HG02885 (cell line): ENCODE measurements around the gene ISG15.
"Not testable (repeated sequence)": the region's sequence is repeated elsewhere in the genome, so short reads cannot be mapped to it uniquely, and the experiment has no call there.

Experiments
- ATAC-seq: cut with Tn5 transposase; IDR thresholded peaks from one replicate; pipeline ENCODE4 v1.9.1; 2021; ENCODE audit warnings: mild to moderate bottlenecking; ENCODE audit not compliant: unreplicated experiment, poor library complexity

ISG15 gene

DNA sequence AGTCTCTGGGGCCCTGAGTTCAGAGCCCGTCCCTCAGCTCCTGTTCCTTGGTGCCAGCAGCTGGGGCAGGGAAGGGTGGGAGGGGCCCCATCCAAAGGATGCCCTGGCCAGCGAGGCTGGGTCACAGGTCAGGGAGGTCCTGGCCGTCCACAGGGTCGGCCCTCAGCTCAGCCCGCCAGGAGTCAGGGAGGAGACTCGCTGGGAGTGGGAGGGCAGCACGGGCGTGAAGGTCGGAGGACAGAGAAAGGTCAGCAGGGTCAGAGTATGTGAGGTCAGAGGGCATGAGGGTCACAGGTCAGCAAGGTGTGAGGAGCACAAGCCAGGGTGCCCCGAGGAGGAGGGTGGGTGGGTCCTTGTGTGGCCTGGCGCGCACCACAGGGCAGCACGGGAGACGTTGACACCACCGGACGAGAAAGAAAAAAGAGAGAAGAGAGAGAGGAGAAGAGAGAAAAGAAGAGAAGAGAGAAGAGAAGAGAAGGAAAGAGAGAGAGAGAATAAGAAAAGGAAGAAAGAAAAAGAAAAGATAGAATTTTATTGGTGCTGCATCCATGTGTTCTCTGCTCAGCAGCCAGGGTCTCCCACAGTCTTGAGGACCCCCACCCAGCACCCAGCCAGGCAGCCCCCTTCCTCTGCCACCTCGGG lies 38.5 kb upstream of the ISG15 start:
- no peak for ATAC-seq

DNA sequence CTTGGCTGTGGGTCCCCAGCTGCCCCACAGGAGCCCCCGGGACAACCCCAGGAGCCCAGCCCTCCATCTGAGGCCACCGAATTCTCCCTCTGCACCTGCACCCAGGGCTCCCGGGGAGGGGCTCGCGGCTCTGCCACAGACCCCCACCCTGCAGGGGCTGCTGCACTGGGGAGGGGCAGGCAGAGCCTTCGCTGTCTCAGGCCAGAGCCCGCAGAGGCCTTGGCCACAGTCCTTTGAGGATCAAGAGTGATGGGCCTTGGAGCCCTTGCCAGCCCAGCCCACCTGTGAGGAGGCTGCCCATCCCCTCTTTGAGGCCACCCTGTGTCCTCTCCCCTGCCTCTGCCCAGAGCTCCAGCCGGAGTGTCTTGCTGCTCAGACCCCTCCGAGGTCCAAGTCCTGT lies 37.9 kb upstream of the ISG15 start:
- ATAC-seq, result no peak

DNA sequence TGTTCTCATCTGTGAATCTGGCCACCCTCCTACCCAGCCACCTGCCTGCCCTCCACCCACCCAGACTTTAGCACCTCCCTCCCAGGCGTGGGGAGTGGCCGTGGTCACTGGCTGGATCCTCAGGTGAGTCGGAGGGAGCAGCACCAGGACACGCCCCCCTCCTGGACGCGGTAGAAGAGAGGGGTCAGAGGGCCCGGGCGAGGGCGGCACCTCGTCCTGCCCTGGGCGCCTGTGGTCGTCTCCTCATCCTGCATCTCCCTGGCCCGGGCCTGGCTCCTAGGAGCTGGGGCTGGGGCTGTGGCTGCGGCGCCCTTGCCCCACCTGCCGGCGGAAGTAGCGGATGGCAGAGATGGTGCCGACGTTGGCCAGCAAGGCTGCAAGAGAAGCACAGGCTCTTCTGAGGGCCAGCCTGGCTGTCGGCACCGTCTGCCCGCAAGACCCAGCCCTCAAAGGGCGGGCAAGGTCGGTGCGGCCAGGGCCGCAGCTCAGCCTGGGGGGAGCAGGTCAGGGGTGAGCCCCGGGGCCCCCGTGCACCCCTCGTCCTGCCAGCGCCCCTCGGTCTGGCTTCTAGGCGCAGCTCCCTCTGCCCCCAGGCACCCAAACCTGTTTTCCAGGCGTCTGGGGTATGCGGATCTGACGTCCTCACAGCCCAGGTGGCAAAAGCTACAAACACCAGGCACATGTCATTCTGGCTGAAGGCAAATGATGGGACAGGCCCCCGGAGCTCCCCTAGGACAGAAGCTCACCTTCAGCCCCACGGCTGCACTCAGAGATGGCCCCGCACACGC lies 37.2 kb upstream of the ISG15 start:
- ATAC-seq, result no peak

DNA sequence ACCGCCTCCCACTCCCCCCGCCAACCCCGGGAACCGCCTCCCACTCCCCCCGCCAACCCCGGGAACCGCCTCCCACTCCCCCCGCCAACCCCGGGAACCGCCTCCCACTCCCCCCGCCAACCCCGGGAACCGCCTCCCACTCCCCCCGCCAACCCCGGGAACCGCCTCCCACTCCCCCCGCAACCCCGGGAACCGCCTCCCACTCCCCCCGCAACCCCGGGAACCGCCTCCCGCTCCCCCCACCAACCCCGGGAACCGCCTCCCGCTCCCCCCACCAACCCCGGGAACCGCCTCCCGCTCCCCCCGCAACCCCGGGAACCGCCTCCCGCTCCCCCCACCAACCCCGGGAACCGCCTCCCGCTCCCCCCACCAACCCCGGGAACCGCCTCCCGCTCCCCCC lies 36.5 kb upstream of the ISG15 start:
- ATAC-seq, result not testable (repeated sequence)

DNA sequence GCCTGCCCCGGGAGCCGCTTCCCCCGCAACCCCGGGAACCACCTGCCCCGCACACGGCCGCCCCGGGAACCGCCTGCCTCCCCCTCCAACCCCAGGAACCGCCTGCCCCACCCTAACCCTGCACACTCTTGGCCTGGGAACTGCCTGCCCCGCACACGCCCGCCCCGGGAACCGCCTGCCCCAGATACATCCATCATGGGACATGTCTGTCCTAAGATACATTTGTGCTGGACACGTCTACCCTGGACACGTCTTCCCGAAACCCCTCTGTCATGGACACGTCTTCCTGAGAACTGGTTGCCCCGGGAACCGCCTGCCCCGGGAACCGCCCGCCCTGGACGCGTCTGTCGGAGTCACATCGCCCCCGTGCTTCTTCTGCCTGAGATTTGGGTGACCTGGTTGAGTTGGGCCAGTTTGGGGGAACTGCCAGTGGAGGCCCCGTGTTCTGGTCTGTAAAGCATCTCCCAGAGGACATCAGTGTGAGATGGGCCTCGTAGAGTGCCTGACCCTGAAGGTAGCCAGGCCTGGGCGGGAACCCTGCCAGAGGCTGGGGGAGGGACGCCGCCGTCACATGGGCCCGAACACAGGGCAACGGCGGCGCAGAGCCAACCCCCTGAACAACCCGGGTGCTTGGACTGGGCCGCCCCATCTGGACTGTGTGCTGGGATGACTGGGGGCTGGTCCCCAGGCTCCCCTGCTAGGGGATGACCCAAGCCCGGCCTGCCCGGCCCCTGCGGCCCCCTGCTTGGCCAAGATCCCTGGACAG lies 35.0 kb upstream of the ISG15 start:
- no peak for ATAC-seq

DNA sequence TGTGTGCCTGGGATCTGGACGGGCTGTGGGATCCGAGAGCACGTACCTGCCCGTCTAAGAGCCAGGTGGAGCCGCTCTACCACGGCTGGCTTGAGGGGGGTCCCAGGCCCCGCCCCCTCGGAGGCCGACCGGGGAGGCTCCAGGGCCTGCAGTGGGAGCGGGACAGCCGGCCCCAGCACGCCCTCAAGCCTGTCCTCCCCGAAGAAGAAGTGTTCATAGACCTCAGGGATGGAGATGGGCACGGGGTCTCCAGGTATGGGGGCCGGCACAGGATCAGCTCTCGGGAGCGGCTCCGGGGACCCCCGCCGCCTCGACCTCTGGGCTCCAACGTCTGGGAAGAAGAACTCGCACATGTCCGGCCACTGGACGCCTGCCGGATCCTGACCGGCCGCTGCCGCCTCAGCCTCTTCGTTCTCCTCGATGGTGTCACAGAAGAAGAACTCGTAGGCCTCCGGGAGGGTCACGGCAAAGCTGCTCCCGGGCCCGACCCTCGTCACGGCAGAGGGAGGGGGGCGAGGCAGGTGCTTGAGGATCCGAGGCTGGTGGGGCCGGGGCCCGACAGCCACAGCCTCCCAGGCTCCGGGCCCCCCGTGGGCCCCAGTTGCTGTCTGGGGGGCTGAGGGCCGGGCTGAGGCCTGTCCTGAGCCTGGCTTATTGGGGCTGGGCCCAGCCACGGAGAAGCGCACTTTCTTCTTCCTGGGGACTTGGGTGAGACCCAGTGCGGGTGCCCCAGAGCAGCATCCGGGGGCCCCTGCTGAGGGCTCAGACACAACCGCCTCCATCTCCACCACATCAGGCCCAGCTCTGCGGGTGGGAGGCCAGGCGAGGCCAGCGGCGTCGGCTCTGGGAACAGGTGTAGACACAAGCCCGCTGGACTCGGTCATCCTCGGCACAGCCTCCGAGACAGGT lies 34.2 kb upstream of the ISG15 start:
- no peak for ATAC-seq

DNA sequence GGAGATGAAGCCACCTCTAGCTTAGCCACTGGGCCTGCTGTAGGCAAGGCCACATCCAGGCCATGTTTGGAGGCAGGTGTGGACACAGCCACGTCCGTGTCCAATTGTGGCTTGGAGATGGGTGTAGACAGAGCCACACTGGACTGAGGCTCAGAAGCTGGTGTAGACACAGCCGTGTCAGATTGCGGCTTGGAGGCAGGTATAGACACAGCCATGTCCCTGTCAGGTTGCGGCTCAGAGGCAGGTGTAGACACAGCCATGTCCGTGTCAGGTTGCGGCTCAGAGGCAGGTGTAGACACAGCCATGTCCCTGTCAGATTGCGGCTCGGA lies 33.6 kb upstream of the ISG15 start:
- no peak for ATAC-seq

DNA sequence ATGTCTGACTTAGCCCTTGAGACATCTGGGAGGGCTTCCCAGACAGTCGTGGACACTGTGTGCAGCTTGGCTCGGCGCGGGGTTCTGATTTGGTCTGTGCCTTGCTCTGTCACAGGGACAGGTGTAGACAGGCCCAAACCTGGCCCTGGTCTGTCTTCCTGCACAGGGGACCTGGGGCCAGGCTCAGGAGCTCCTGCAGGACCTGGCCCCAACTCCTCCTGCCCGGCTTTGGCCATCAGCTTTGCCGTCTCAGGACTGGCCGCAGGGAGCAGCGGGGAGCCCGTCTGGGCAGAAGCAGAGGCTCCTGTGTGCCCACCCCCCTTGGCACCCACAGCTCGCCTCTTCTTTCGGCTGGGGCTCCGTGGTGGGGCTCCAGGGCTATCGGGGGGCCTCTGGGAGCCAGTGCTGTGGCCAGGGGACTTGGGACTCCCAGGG lies 33.1 kb upstream of the ISG15 start:
- ATAC-seq, result no peak

DNA sequence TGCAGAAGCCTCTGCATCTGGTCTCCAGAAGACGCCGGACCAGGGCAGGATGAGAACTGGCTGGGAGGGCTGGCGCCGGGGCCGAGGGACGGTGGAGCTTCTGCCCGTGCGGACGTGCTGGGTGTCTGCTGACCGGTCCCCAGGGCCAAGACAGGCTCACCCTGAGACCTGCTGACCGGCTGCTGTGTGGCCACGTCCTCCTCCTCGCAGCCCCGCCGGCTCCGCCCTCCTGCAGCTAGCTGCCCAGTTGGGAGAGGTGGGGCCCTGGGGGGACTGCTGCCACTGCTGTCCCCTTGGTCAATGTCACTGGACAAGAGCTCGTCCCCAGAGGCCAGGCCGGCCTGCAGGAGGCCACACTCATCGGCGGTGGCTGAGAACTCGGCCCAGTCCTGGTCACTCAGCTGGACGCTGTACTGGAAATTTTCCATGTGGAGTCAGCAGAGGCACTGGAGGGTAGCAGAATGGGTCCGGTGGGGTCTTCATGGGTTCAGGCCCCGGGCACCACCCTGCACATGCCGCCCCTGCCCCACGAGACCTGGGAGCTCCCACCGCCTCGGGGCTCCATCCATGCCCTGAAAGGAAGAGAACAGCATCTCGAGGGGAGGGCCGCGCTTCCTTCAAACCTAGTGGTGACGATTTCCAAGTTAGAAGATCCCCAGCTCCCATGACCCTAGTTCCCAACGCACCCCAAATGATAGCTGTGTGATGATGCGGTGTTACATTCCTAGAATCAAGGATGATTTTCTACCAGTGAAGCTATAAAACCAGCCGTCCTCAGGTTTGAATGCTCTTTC lies 32.5 kb upstream of the ISG15 start:
- no peak for ATAC-seq

DNA sequence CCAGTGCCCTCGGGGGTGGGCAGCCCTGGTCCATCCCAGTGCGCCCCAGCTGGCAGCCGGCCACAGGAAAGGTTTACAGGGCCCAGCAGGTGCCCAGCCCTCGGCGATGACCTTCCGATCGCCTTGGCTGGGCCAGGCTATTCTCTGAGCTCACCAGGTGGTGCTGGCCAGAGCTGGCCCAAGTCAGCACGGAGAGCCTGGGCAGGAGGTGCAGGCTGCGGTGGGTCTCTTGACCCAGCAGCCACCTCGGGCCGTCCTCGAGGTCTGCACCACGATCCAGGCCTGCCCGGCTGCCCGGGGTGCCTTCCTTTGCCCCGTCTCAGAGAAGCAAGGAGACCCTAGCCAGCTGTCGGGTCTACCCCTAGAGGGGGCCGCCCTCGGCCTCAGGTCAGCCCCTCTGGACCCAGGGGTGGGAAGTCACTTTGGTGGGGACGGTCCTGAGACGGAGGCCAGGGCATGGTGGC lies 31.8 kb upstream of the ISG15 start:
- ATAC-seq, result no peak

DNA sequence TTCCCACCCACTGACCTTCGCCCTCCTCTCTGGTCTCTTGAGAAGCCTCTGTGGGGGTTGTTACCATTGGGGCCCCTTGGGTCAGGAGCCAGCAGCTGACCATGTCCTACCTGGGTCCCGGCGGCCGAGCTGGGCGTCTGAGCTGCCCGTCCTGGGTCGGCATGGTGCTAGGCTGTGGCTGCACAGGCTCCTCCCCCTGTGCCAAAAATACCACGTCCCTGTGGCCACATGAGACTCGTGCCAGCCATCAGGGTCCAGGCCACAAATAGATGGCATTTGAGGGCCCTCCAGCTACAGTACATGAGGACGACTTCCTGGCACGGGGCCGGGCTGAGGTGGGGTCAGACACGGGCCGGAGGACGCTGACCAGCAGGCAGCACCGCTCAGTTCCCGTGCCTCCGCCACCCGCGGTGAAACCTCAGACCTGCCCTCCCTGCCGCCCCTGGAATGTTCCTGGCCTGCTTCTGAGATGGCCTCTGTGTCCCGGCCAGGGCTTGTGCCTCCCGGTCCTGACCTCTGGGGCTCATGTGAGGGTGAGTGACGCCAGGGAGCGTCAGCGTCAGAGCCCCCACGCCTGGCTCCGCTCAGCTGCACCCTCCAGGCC lies 31.2 kb upstream of the ISG15 start, which contains the start of gene PERM1:
PERM1 (minus strand) TSS at position 139 of the 604 bp plus-strand sequence. CDS start 1,064 bp downstream, outside the sequence.
- ATAC-seq, result no peak

DNA sequence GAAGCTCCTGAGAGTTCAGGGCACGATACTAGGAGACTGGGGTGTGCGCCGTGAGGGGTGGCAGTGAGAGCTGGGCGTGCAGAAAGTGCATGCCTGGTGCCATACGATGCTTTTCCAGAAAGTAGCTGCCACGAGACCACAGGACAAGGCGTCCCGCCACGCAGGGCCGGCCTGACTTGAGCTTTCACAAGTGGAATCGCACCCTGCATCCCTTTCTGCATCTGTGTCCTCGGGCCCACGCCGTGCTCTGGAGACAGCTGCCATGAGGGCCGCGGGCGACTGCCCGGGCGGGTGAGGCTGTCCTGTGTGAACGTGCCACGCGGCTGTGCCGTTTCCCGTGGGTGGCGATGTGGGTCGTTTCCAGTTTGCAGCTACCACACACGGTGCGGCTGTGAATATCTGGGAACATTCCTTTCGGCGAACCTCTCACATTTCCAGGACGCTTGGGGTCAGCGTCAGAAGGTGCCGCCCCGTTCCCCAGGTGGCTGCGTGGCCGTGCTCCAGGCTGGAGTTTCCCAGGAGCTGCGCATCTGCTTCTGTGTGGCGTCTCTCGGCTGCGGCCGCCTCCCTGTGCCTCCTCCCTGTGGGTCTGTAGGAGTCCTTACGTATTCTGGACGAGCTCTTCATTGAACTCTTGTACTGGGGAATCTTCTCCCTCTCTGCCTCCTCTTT lies 30.4 kb upstream of the ISG15 start:
- ATAC-seq, result no peak

DNA sequence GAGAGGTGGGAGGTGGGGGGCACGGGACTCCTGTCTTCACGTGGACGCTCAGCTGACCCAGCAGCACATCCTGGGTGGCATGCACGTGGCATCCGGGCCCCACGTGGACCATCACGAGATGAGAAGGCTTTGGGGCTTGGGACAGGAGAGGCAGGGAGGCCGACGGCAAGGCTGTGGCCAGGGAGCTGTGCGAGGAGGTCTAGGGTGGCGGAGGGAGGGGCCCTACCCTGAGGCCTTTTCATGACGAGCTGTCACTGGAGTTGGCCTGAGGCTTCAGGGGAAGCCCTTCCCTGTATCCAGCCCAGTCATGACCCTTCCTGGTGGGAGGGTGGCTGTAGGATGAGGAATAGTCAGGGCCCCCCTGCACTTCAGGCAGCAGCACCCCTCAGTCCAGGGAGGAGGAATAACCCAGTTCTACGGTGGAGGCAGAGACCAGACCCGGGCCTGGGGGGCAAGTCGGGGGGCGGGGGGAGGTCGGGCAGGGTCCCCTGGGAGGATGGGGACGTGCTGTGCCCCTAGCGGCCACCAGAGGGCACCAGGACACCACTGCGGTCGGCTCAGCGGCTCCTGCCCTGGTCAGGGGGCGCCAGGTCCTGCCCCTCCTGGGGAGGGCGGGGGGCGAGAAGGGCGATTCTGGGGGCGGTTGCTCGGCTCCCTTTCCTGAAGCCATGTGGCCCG lies 29.4 kb upstream of the ISG15 start:
- peak; percentile 48 for ATAC-seq

DNA sequence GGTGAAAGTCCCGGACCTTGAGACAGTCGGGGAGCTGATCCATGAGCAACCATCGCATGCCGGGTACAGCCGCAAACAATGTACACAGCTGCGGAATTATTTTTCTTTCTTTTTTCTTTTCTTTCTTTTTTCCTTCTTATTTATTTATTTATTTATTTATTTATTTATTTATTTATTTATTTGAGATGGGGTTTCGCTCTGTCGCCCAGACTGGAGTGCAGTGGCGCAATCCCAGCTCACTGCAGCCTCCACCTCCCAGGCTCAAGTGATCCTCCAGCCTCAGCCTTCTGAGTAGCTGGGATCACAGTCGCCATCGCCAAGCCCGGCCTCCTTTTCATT lies 28.9 kb upstream of the ISG15 start:
- ATAC-seq, result no peak

DNA sequence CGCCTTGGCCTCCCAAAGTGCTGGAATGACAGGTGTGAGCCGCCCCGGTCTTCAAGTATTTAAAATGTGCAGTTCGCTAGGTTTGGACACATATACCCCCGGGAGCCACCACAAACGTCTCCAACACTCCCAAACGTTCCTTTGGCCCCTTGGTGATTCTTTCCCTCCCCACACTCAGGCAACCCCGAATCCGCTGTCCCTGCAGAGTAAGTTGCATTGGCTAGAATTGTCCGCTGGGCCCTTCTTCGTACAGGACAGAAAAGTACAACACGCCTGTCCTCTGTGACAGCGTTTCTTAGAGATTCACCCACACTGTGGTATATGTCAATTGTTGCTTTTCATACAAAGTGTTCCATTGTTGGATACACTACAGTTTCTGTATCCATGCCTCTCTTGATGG lies 28.2 kb upstream of the ISG15 start:
- no peak for ATAC-seq

DNA sequence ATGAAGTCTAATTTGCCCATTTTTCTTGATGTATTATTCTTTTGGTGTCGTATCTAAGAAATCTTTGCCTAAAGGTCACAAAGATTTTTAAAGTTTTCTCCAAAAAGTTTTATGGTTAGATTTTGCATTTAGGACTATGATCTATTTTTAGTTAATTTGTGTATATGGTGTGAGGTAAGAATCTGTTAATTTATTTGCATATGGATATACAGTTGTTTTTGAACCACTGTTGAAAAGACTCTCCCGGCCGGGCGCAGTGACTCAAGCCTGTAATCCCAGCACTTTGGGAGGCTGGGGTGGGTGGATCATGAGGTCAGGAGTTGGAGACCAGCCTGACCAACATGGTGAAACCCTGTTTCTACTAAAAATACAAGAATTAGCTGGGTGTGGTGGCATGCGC lies 25.2 kb upstream of the ISG15 start:
- ATAC-seq, result not testable (repeated sequence)

DNA sequence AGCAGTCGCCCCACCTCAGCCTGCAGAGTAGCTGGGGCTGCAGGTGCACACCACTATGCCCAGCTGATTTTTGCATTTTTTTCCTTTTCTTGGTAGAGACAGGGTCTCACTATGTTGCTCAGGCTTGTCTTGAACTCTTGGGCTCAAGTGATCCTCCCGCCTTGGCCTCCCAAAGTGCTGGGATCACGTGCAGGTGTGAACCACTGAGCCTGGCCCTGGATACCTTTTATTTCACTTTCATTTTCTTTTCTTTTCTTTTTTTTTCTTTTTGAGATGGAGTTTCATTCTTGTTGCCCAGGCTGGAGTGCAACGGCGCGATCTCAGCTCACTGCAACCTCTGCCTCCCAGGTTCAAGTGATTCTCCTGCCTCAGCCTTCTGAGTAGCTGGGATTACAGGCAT lies 22.0 kb upstream of the ISG15 start:
- not testable (repeated sequence) for ATAC-seq

DNA sequence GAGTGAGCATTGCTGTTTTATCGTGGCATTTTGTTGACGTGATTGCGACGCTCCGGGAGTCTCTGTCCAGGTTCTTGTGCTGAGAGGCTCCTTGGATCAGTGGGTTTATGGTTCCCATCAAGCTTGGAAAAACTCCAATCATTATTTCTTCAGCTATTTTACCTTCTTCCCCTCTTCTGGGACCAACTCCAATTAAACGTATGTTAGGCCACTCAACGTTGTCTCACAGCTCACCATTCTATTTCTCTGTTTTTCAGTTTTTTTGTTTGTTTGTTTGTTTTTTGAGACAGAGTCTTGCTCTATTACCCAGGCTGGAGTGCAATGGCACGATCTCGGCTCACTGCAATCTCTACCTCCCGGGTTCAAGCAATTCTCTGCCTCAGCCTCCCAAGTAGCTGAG lies 21.4 kb upstream of the ISG15 start:
- ATAC-seq, result no peak
